Stimulated activated CD8-positive, alpha-beta memory T cell treated with anti-CD3 and anti-CD28 coated beads, Interleukin-7, amount 100 ng/mL, for 24 hours (primary cell): ENCODE measurements around the gene MOSPD3.
"Not testable (repeated sequence)": the region's sequence is repeated elsewhere in the genome, so short reads cannot be mapped to it uniquely, and the experiment has no call there.

Source experiments
- DNase-seq: peaks from one replicate; pipeline ENCODE4 v3.0.0-alpha.2; 2020; ENCODE audit warnings: low read depth

The MOSPD3 gene

GRCh38 chr7:100611983-100612729, at the start of gene MOSPD3:
Gene MOSPD3, plus strand, starts transcription at chr7:100612540. Its CDS starts 252 bp downstream, at chr7:100612792.
- peak; percentile 94 for DNase-seq

- DNase-seq: no peak
Observed at GRCh38 chr7:100563100-100563564, 49.2 kb upstream of the MOSPD3 start.

GRCh38 chr7:100563809-100564400, 48.4 kb upstream of the MOSPD3 start:
- peak; percentile 78 for DNase-seq

GRCh38 chr7:100564405-100564804, 47.9 kb upstream of the MOSPD3 start:
- not testable (repeated sequence) for DNase-seq

GRCh38 chr7:100565133-100565571, 47.2 kb upstream of the MOSPD3 start:
- DNase-seq: no peak

- no peak for DNase-seq
Observed at GRCh38 chr7:100566018-100566531, 46.3 kb upstream of the MOSPD3 start.

- no peak for DNase-seq
Observed at GRCh38 chr7:100567031-100567730, 45.2 kb upstream of the MOSPD3 start.

- no peak for DNase-seq
Observed at GRCh38 chr7:100567751-100568175, 44.6 kb upstream of the MOSPD3 start.

GRCh38 chr7:100568176-100568895, 44.0 kb upstream of the MOSPD3 start:
- DNase-seq: no peak

GRCh38 chr7:100568896-100569844, 43.2 kb upstream of the MOSPD3 start:
- DNase-seq: no peak

- no peak for DNase-seq
Observed at GRCh38 chr7:100570954-100571828, 41.1 kb upstream of the MOSPD3 start.

GRCh38 chr7:100571829-100572116, 40.6 kb upstream of the MOSPD3 start:
- DNase-seq: no peak

- no peak for DNase-seq
Observed at GRCh38 chr7:100572281-100572948, 39.9 kb upstream of the MOSPD3 start.

GRCh38 chr7:100572949-100573675, 39.2 kb upstream of the MOSPD3 start:
- DNase-seq: no peak

GRCh38 chr7:100573691-100574361, 38.5 kb upstream of the MOSPD3 start, which contains the start of gene SAP25:
Gene SAP25, minus strand, starts transcription at chr7:100573900. Its CDS starts 158 bp downstream, at chr7:100573742.
- no peak for DNase-seq

GRCh38 chr7:100574362-100575205, 37.8 kb upstream of the MOSPD3 start:
- no peak for DNase-seq

- DNase-seq: no peak
Observed at GRCh38 chr7:100575206-100575631, 37.1 kb upstream of the MOSPD3 start.
